Liver (tissue), 3 donors: ENCODE results near the gene MIB1.

Source experiments
- CTCF ChIP-seq: fragments of 150-350 bp; IDR thresholded peaks from 2 replicates; pipeline ENCODE4 v1.5.1; 2017; ENCODE audit warnings: improper control_type of control experiment, low read depth, low read length; ENCODE audit not compliant: missing input control
- HNF4G ChIP-seq: IDR thresholded peaks from 2 replicates; pipeline ENCODE4 v1.6.1; 2016; ENCODE audit warnings: antibody characterized with exemption
- JUND ChIP-seq, 2 donors: IDR thresholded peaks; 2 replicates each; pipeline ENCODE4 v1.6.1; 2016; ENCODE audit warnings: antibody characterized with exemption in 2 of 2
- MAX ChIP-seq: IDR thresholded peaks from 2 replicates; pipeline ENCODE4 v1.6.1; 2016; ENCODE audit warnings: antibody characterized with exemption
- REST ChIP-seq: IDR thresholded peaks from 2 replicates; pipeline ENCODE4 v1.6.1; 2016; ENCODE audit warnings: antibody characterized with exemption, mild to moderate bottlenecking
- TAF1 ChIP-seq: conservative IDR thresholded peaks from 2 replicates; pipeline ENCODE4 v1.6.1; 2016; ENCODE audit warnings: antibody characterized with exemption, mild to moderate bottlenecking
- YY1 ChIP-seq: IDR thresholded peaks from 2 replicates; pipeline ENCODE4 v1.6.1; 2016; ENCODE audit warnings: antibody characterized with exemption, mild to moderate bottlenecking
- donor health status: healthy.
- donor health status: healthy.

GRCh38 chr18:21853775-21854552 is 113.4 kb downstream of the MIB1 start:
- no peak for TF ChIP-seq JUND (IDR thresholded peaks at IDR 0.05)
- no peak for TF ChIP-seq CTCF
- no peak for TF ChIP-seq HNF4G
- no peak for TF ChIP-seq REST
- no peak for TF ChIP-seq TAF1
- TF ChIP-seq YY1, result no peak
- no peak for TF ChIP-seq MAX
